ENCODE results near the gene WRAP73. TPM values are rescaled to one million over a fixed set of nuclear protein-coding genes. Genes with fewer than 3 reads are reported as not detected.

WRAP73 gene
- total RNA-seq, 2 donors from 2014 or later: 10.9 to 13.7 TPM

DNA sequence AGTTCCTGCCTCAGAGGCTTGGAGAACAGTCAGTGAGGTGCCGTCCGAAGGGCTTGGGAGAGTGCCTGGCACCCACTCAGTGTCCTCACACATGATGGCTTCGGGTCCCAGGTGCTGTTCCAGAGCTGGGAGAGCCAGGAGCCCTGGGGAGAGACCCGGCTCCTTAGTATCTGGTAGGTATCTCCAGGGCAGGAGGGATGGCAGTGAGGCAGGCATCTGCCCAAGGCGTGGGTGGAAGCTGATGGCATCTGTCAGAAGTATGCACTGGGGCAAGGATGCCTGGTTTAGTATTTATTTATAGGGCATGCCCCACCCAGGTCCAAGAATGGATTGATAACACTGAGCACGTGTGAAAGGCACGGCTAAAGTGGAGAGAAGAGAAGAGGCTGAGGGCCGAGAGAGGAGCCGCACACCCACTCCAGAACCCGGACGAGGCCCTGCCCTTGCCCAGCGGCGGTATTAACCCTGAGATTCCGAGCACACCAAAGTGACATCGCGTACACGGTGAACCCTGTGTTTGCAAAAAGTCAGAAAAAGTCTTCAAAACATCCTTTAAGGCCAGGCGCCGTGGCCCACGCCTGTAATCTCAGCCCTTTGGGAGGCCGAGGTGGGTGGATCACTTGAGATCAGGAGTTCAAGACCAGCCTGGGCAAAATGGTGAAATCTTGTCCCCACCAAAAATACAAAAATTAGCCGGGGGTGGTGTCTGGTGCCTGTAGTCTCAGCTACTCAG, 4.8 kb upstream of the WRAP73 start:
- DNase-seq (ENCODE audit: low spot score): peak; percentile 30

DNA sequence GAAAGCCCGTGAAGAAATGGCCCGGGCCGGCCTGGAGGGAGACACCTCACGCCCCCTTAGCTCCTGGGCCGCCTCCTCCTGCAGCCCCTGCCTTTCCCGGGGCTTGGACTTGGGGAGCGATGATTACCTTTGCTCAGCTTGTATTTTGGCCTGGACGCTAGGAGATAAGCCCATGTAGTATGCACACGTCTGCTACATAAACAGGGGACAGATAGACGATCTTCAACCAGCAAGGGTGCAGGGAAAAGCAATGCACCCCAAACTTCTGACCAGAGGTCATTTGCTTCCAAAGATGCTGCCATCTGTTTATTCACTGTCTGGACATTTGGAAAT, 3.3 kb upstream of the WRAP73 start:
- no peak for DNase-seq (ENCODE audit: low spot score)
- intact Hi-C loops (cut with DNase I): no loop called here

More for the DNA sequence above, 4.8 kb upstream of the WRAP73 start:
- intact Hi-C loops (cut with DNase I): no loop called here

DNA sequence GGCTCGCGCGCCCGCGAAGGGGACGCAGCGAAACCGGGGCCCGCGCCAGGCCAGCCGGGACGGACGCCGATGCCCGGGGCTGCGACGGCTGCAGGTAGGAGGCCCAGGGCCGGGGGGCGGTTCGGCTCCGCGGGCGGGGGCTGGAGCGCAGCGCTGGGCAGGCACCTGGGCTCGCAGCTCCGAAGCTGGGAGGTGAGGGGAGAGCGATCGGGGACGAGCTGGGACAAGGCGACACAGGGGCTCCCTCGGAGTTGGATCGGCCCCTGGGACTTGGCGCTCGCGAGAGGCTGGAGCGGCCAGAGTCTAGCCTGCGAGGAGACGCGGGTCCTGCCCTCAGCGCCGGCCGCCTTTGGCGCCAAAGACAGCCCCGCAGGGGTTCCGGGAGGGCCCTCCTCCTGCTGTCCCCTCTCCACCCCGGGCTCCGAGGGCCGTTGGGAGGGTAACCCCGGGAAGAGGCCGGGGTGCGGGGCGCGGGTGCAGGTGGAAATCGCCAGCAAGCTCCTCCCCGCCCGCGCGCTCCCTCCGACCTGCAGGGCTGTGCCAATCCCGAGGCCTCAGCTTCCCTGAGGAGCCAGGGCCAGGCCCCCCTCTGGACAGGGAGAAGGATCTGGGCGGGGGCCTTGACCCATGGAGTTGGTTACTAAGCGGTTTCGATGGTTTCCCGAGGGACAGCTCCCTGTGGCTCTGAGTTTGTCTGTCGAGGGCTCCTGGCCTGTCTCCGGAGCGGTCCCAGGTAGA, 2.8 kb upstream of the WRAP73 start:
- intact Hi-C loops (cut with DNase I): no loop called here
- no peak for DNase-seq (ENCODE audit: low spot score)

DNA sequence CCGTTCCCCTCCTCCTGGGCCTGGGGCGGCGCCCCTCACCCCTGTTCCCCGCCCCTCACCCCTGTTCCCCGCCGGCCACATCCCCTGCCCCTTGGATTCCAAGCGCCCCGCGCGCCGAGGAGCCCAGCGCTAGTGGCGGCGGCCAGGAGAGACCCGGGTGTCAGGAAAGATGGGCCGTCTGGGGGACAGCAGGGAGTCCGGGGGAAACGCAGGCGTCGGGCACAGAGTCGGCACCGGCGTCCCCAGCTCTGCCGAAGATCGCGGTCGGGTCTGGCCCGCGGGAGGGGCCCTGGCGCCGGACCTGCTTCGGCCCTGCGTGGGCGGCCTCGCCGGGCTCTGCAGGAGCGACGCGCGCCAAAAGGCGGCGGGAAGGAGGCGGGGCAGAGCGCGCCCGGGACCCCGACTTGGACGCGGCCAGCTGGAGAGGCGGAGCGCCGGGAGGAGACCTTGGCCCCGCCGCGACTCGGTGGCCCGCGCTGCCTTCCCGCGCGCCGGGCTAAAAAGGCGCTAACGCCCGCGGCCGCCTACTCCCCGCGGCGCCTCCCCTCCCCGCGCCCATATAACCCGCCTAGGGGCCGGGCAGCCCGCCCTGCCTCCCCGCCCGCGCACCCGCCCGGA, 2.1 kb upstream of the WRAP73 start, which contains the start of gene TP73:
Gene TP73, plus strand, starts transcription at position 587 of the 618 bp plus-strand sequence. CDS start 29,850 bp downstream, outside the sequence.
- intact Hi-C loops (cut with DNase I): no loop called here
- no peak for DNase-seq (ENCODE audit: low spot score)

DNA sequence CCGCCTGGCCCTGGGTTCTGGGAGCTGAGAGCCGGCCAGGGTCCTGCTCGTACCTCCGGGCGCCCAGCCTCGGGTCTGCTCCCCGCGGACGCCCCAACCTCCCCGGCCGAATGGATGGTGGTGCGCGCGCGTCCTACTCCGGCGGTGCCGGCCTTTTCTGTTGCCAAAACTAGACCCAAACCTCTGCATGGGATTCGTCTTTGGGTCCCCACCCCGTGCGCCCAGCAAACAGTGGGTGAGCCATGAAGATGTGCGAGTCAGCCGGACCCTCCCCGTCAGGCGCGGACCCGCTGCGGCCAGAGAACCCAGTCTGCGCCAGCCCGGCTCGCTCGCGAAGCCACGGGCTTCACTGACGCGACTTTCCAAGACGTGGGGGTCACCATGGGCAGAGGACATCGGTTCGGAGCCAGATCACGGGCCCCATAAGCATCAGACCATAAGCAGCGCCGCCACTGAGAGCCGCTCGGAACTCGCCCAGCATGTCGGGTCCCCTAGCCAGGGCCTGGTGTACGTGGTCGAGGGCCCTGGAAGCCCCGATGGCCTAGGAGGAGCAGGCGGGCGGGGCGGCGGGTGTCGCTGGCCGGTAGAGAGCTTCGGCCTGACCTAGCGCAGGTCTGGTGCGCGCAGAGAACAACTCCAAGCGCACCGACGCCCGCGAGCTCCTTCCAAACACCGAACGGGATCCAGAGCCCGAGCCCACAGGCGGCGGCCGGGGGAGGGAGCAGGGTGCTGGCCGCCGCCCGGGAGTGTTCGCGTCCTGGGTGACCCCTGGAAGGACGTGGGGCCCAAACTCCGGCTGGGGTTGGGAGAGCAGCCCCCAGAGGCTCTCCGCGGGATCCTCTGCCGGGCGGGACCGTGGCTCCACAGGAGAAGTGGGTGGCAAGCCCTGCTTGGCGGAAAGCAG, 1.4 kb upstream of the WRAP73 start:
- DNase-seq (ENCODE audit: low spot score): no peak
- intact Hi-C loops (cut with DNase I): no loop called here

DNA sequence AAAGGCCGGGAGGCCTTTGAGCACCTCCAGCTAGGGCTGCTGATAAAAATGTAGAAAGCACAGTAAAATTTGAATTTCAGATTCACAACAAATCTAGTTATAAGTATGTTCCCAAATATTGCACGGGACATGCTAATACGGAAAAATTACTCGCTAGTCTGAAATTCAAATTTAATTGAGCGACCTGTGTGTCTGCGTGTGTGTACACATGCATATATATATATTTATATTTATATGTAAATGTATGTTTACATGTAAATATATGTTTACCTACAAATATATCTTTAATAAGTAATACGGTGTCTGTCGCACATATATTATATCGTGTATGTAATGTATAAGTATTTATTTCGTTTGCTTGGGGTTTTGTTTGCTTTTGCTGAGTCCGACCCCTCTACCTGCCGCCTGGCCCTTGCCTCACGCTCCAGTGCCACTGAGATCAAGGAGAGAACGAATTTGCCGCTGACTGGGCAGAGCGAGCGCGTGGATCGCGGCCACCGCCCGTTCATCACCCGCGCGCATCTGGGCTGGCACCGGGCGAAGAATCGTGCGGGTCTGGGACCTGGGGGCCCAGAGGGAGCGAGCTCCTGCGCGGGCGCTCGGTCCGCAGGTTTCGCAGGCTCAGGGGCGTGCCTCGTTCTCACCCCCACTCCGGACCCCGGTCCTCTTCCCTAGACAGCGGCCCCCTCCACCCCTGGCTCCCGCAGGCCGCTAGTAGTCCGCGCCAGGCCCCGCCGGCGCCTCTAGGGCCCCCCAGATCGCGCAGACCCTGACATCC, 534 bp upstream of the WRAP73 start:
- intact Hi-C loops (cut with DNase I): no loop called here
- DNase-seq (ENCODE audit: low spot score): no peak

DNA sequence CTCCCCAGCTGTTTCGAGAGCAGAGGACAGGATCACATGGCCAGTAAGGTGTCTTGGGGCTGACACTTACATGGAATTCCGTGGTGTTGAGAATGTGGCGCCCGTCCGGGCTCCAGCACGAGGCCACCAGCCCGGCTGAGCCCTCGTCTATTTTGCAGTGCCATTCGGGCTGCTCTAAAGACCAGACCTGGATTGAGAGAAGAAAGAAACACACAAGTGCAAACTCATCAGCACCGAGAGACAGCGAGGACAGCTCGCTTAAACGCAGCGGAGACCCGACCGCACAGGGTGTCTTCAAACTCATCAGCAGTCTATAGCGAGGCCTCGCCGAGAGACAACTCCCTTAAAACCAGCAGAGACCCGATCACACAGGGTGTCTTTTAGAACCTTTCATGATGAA, 3.3 kb downstream of the WRAP73 start:
- intact Hi-C loops (cut with DNase I): no loop called here
- DNase-seq (ENCODE audit: low spot score): peak; percentile 53

DNA sequence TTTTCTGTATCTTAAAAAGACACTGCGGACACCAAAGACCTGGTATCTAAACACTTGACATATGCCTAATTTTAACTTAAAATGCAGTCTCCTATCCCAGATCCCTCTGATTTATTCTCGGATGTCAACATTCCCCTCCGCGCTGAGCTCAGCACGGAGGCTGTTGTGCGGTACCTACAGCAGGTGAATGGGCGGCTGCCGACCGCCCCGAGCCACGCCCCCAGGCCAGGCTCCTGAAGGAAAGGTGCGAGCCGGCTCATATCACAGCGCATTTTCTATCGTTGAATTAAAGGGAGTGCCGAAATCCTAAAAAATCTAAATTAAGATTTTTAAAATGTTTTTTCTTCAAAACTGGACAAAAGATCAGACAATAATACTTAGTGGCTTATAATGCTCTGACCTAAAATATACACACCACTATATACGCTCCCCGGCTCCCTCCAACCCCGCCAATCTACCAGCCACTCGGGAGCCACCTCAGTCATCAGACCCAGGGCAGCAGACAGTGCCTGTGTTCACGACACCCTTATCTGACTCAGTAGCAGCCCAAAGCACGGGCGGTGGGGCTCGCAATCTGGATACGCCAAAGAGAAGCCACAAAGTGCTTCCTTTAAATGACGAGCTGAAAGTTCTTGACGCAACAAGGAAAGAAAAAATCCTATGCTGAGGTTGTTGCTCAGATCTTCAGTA, 4.1 kb downstream of the WRAP73 start:
- intact Hi-C loops (cut with DNase I): no loop called here
- peak; percentile 69 for DNase-seq (ENCODE audit: low spot score)

DNA sequence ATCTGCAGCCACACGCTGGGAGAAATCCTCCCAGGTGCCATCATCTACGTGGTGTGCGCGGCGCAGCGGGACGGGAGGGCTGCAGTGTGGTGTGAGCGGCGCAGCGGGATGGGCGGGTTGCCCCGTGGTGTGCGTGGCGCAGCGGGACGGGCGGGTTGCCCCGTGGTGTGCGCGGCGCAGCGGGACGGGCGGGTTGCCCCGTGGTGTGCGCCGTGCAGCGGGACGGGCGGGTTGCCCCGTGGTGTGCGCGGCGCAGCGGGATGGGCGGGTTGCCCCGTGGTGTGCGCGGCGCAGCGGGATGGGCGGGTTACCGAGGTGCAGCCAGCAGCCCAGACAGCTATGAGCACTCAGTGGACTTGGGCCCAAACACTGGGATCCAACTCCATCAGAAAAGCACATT, 4.7 kb downstream of the WRAP73 start:
- DNase-seq (ENCODE audit: low spot score): peak; percentile 20
- intact Hi-C loops (cut with DNase I): no loop called here

DNA sequence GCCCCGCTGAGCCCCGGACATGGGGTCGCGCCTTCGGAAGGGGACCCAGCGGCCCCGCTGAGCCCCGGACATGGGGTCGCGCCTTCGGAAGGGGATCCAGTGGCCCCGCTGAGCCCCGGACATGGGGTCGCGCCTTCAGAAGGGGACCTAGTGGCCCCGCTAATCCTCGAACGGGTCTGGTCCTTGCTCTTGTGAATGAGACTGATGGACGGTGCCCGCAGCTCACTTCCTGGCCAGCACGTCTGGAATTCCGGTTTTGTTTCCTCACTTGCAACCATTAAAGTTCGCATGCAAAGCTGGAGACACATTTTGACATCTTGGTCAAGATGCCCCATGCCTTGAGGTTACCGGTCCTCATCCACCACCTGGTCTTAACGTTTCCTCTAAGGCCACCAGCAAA, 5.6 kb downstream of the WRAP73 start:
- peak; percentile 47 for DNase-seq (ENCODE audit: low spot score)
- intact Hi-C loops (cut with DNase I): no loop called here

DNA sequence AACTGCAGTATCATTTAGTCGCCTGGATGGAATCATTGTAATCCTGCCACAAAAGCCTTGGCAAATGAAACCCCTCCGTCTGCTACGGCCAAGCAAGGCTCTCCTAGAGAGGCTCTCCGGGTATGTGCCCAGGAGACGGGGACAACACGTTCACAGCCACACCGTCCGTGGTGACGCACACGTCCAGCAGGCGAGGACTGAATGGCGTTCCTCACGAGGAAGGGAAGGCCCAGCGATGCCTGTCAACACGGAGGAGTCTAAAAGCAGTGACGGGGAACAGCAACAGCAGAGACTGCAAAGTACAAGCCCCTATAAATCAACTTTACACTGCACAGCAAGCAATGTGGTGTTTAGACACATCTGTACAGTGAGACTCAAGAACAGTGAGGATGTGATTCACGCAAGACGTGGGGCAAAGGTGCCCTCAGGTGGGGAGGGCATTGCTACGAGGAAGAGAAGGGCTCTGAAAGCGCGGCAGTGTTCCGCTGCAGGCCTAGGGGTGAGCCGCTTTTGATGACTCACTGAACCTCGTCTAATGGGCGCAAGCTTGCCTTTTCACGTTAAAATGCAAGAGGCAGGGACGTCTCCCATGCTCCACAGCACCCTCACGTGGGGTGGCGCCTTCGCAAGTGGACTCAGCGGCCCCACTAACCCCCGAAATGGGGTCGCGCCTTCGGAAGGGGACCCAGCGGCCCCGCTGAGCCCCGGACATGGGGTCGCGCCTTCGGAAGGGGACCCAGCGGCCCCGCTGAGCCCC, 6.8 kb downstream of the WRAP73 start:
- peak; percentile 66 for DNase-seq (ENCODE audit: low spot score)
- intact Hi-C loops (cut with DNase I): no loop called here

DNA sequence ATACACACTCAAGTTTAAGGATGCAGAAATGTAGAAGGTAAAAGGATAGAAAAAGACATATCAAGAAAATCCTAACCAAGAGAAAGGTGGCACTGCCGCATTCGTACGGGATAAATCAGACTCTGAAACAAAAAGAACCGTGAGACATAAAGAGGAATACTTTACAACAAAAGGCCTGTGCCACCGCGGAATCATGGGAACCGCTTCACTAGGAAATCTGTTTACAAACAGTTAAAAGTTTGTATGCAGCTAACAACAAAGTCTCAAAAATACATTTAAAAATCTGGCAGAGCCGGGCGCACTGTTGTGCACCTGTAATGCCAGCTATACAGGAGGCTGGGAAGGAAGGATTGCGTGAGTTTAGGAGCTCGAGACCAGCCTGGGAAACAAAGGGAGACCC, 8.1 kb downstream of the WRAP73 start:
- DNase-seq (ENCODE audit: low spot score): peak; percentile 26
- intact Hi-C loops (cut with DNase I): no loop called here

DNA sequence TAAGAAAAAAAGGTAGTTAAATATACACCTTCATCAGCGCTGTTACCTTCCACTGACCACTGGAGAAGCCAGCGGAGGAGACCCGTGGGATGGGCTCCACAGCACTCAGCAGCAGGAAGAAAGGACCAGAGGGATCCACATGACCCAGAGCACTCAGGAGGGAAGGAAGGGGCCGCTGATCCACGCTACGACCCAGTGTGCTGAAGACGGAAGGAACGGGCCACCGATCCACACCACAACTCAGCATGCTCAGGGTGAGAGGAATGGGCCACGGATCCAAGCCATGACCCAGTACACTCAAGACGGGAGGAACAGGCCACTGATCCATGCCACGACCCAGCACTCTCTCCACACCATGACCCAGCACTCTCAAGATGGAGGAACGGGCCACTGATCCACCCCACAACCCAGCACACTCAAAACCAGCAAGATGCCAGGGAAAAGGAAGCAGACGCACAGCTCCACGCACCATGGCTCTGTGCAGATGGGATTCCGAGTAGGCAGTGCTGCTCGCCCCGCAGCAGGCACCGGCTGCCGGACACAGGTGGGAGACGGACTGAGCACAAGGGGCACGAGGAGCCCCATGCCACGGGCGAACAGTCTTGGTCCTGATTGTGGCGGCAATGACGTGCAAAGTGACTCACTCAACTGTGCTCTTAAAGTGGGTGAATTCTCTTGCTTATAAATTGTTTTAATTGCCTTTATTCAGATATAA, 8.7 kb downstream of the WRAP73 start:
- intact Hi-C loops (cut with DNase I): no loop called here
- peak; percentile 77 for DNase-seq (ENCODE audit: low spot score)

DNA sequence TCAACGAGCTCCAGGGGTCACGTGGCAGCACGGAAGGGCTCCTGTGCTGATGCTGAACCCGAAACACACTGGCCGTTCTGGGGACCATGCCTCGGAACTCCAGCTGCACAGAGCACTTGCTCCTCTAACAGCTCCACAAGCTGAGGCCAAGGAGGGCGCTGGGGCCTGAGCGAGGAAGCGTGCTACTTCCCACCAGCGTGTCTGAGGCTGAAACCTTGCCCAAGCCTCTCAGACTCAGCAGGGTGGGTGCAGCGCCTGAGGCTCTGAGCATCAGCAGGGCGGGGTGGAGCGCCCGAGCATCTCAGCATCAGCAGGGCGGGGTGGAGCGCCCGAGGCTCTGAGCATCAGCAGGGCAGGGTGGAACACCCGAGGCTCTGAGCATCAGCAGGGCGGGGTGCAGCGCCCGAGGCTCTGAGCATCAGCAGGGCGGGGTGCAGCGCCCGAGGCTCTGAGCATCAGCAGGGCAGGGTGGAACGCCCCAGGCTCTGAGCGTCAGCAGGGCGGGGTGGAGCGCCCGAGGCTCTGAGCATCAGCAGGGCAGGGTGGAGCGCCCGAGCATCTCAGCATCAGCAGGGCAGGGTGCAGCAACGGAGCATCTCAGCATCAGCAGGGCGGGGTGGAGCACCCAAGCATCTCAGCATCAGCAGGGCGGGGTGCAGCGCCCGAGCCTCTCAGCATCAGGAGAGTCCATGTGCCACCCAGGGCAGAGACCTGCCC, 9.6 kb downstream of the WRAP73 start:
- DNase-seq (ENCODE audit: low spot score): peak; percentile 69
- intact Hi-C loops (cut with DNase I): no loop called here

DNA sequence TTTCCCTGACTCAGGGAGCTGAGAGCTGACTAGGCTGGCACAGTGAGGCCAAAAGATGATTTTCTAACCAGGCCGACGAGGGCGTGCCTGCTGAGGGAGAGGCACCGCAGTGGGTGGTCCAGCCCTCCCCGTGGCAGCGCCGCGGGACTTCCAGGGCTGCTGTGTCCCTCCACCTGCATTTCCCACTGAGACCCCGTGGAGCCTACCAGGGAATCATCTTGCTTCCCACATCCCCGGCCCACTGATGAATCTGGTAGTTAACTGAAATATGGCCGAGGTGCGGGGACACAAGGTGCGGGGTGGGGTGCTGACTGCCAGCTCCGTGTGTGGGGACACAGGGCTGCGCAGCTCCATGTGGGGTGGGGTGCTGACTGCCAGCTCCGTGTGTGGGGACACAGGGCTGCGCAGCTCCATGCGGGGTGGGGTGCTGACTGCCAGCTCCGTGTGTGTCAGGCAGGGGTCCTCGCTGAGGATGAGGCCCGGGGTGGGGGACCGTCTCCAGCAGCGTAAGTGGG, 10.4 kb downstream of the WRAP73 start:
- intact Hi-C loops (cut with DNase I): no loop called here
- DNase-seq (ENCODE audit: low spot score): peak; percentile 51

DNA sequence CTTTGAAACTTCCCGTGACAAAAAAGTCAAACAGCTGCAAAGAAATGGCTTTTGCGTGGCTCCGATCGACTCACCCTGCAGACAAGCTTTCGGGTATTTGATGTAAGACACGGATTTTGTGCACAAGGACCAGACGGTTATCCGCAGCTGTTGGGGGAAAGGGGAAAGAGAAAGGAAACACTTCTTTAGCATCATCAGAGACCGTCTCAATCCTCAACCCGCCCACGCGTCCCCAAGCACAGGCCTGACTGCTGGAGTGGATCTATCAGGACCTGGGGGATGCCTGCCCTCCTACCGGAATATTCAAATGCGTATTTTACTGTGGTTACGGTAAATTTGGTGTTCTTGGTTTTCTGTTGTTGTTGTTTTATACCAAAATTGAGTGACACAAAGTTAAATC, 11.2 kb downstream of the WRAP73 start:
- intact Hi-C loops (cut with DNase I): no loop called here
- peak; percentile 16 for DNase-seq (ENCODE audit: low spot score)
